Osteoblast (primary cell): ENCODE measurements around the gene CFAP77. TPM values are rescaled to one million over a fixed set of nuclear protein-coding genes. Genes with fewer than 3 reads are reported as not detected.

Source experiments
- DNase-seq: peaks from one replicate; pipeline ENCODE4 v3.0.0; 2011; ENCODE audit warnings: low spot score, mixed read lengths; ENCODE audit not compliant: insufficient read length; ENCODE audit errors: missing footprints
- H2AFZ ChIP-seq: 2 replicates; pipeline ENCODE4 v1.6.0; 2011; ENCODE audit warnings: mild to moderate bottlenecking, low read length
- H3K27ac ChIP-seq: 2 replicates; pipeline ENCODE4 v1.5.1; 2011; ENCODE audit warnings: mild to moderate bottlenecking, low read depth, low read length, moderate library complexity
- H3K27me3 ChIP-seq: 2 replicates; pipeline ENCODE4 v1.6.0; 2012; ENCODE audit warnings: mild to moderate bottlenecking, control low read depth, inconsistent platforms, low read length, moderate library complexity; ENCODE audit not compliant: insufficient read depth
- H3K36me3 ChIP-seq: 2 replicates; pipeline ENCODE4 v1.5.1; 2011; ENCODE audit warnings: mild to moderate bottlenecking, low read length, control low read depth, moderate library complexity; ENCODE audit not compliant: insufficient read depth
- H3K4me1 ChIP-seq: 2 replicates; pipeline ENCODE4 v1.5.1; 2011; ENCODE audit warnings: mild to moderate bottlenecking, low read length, control low read depth, moderate library complexity; ENCODE audit not compliant: insufficient read depth
- H3K4me2 ChIP-seq: 2 replicates; pipeline ENCODE4 v1.6.0; 2011; ENCODE audit warnings: mild to moderate bottlenecking, low read length; ENCODE audit not compliant: insufficient read depth
- H3K4me3 ChIP-seq: fragments of 200-600 bp; sonication (generic); 3 replicates; pipeline ENCODE4 v1.5.1; 2012; ENCODE audit warnings: mild to moderate bottlenecking, low read length, inconsistent platforms; ENCODE audit not compliant: insufficient read depth
- H3K79me2 ChIP-seq: 2 replicates; pipeline ENCODE4 v1.6.0; 2012; ENCODE audit warnings: mild to moderate bottlenecking, low read length, control low read depth, inconsistent platforms; ENCODE audit not compliant: insufficient read depth
- H3K9me3 ChIP-seq: 2 replicates; pipeline ENCODE4 v1.5.1; 2011; ENCODE audit warnings: low read depth, low read length, control low read depth
- H4K20me1 ChIP-seq: 2 replicates; pipeline ENCODE4 v1.6.0; 2012; ENCODE audit warnings: mild to moderate bottlenecking, low read length, control low read depth; ENCODE audit not compliant: insufficient read depth
- total RNA-seq: library from RNA; depleted of rRNA; stranded (reverse); fragments of >200 nt; gene quantifications from 2 replicates; pipeline ENCODE4 v1.2.3, GENCODE V29; 2012
- TF ChIP-seq, protein P1 (sequence below): IDR thresholded peaks from 2 replicates; pipeline ENCODE4 v1.5.1; 2011; ENCODE audit warnings: mild to moderate bottlenecking, low read depth, low read length, moderate library complexity; ENCODE audit errors: extremely low read depth

CFAP77 gene
- total RNA-seq, 1 donor: 0.36 TPM

DNA sequence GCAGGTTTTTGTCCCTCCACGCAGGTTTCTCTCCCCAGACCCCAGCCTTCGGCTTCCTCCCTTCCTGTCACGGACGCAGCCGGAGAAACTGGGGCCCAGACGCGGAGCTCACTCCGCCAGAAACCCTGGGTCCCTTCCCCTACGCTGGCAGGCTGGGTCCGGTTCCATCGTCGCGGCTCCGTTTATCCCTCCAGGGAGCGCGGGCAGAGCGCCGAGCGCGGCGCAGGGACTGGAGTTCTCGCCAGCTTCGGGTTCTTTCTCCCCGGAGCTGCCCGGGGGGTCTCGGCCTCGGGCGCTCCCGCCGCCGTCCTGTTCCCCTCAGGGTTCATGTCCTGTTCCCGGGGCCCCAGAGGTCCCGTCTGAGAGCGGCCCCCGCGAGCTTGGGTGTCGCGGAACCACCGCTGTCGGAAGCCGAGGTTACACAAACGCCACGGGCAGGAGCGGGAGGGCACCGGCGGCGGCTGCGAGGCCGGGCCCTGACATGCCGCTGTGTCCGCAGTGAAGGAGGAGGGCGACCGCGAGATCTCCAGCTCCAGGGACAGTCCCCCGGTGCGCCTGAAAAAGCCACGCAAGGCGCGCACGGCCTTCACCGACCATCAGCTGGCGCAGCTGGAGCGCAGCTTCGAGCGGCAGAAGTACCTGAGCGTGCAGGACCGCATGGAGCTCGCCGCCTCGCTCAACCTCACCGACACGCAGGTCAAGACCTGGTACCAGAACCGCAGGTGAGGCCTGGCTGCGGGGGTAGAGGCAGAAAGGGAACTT lies 177.0 kb downstream of the CFAP77 start:
- Histone ChIP-seq H3K4me1 (no peaks in the 10 kb centered on the region), H3K79me2 (no peaks in the 10 kb centered on the region), H3K27ac (no peak overlapping the region), H3K4me3 (no peak overlapping the region), H2AFZ (no peak overlapping the region), H3K27me3 (peaks cover 99% of the 10 kb centered on the region), H3K9me3 (no peaks in the 10 kb centered on the region), H4K20me1 (peaks cover 58% of the 10 kb centered on the region), H3K36me3 (no peaks in the 10 kb centered on the region), H3K4me2 (no peak overlapping the region)
- DNase-seq: peak; percentile 85
- TF ChIP-seq, protein P1, sequence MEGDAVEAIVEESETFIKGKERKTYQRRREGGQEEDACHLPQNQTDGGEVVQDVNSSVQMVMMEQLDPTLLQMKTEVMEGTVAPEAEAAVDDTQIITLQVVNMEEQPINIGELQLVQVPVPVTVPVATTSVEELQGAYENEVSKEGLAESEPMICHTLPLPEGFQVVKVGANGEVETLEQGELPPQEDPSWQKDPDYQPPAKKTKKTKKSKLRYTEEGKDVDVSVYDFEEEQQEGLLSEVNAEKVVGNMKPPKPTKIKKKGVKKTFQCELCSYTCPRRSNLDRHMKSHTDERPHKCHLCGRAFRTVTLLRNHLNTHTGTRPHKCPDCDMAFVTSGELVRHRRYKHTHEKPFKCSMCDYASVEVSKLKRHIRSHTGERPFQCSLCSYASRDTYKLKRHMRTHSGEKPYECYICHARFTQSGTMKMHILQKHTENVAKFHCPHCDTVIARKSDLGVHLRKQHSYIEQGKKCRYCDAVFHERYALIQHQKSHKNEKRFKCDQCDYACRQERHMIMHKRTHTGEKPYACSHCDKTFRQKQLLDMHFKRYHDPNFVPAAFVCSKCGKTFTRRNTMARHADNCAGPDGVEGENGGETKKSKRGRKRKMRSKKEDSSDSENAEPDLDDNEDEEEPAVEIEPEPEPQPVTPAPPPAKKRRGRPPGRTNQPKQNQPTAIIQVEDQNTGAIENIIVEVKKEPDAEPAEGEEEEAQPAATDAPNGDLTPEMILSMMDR: no peak

DNA sequence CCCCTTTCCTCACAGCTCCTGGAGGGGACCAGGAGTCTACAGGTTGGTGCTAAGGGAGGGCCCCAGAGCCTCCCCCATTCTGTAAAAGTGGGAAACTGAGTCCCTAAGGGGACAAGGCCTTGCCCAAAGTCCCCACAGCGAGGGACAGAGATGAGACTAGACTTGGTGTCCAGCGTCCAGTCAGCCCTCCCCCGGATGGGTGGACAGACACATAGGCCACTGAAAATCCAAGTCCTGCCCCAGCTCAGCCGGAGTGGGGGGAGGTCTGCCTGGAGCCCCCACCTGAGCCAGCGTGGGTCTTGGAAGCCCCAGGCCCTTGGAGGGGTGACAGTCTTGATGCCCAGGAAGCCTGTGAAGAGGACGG lies 177.6 kb downstream of the CFAP77 start:
- TF ChIP-seq, protein P1: no peak
- no peaks in the 10 kb centered on the region for H3K79me2 ChIP-seq
- no peaks in the 10 kb centered on the region for H3K9me3 ChIP-seq
- no peak overlapping the region for H3K27ac ChIP-seq
- peaks cover 96% of the 10 kb centered on the region for H3K27me3 ChIP-seq
- H3K36me3 ChIP-seq: no peaks in the 10 kb centered on the region
- peak; percentile 84 for DNase-seq
- H4K20me1 ChIP-seq: peaks cover 61% of the 10 kb centered on the region
- no peak overlapping the region for H3K4me3 ChIP-seq
- H2AFZ ChIP-seq: no peak overlapping the region
- no peaks in the 10 kb centered on the region for H3K4me1 ChIP-seq
- no peak overlapping the region for H3K4me2 ChIP-seq

DNA sequence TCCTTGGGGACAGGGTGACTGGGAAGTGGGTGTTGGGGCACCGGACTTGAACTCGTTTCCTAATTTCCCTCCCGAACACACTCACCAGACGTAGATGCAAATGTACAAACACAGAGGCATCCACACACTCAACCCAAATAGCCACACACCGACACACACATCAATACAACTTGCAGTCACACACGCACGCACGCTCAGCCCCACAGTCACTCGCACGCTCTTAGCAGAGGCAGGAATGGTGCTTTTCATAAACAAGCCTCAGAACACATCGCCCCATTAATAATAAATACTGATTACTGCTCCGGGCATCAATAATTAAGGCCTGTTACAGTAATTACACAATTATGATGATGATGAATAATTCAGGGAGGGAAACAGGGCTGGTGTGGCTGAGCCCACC lies 178.1 kb downstream of the CFAP77 start:
- H3K4me2 ChIP-seq: no peak overlapping the region
- H2AFZ ChIP-seq: no peak overlapping the region
- H3K27me3 ChIP-seq: peaks cover 91% of the 10 kb centered on the region
- H3K4me3 ChIP-seq: no peak overlapping the region
- H3K27ac ChIP-seq: no peak overlapping the region
- peaks cover 57% of the 10 kb centered on the region for H4K20me1 ChIP-seq
- no peaks in the 10 kb centered on the region for H3K4me1 ChIP-seq
- peak; percentile 80 for DNase-seq
- TF ChIP-seq, protein P1: no peak
- H3K79me2 ChIP-seq: no peaks in the 10 kb centered on the region
- H3K9me3 ChIP-seq: no peaks in the 10 kb centered on the region
- no peaks in the 10 kb centered on the region for H3K36me3 ChIP-seq

DNA sequence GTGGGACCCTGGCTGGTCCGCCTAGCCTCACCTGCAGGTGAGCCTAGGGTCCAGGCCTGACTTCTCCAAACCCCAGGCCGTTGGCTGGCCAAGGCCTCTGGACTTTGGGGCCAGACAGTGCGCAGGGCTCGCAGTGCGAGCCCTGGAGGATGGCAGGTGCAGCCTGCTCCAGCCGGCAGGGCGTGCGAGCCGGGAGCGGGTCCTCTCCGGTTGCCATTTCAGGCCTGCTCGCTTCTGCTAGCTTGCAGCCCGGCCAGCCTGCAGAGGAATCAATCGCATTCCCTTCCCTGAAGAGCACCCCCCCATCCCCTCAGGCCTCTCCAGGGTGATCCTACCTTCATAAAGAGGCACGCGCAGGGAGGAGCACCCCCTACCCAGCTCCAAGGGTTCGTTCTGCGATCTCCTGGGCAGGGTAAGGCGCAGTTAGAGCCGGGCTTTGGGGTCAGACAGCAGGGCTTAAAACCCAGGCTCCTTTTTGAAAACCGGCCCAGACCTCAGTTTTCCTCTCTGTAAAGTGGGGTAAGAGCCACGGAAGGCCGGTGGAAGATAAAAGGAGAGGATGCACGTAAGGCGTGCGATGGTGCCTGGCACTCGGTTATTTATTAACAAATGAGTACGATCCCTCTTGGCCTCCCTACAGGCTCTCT lies 178.6 kb downstream of the CFAP77 start:
- no peak overlapping the region for H3K4me3 ChIP-seq
- H3K27me3 ChIP-seq: peaks cover 86% of the 10 kb centered on the region

More for the DNA sequence above, 178.6 kb downstream of the CFAP77 start:
- H3K79me2 ChIP-seq: no peaks in the 10 kb centered on the region
- H3K36me3 ChIP-seq: peaks cover 2% of the 10 kb centered on the region
- H3K4me2 ChIP-seq: no peak overlapping the region
- H2AFZ ChIP-seq: no peak overlapping the region
- H4K20me1 ChIP-seq: peaks cover 53% of the 10 kb centered on the region
- TF ChIP-seq, protein P1: no peak
- no peaks in the 10 kb centered on the region for H3K4me1 ChIP-seq
- H3K9me3 ChIP-seq: no peaks in the 10 kb centered on the region
- no peak overlapping the region for H3K27ac ChIP-seq
- peak; percentile 88 for DNase-seq
